H1 (cell line): ENCODE data around the gene ADAMTS1. TPM values are rescaled to one million over a fixed set of nuclear protein-coding genes. Genes with fewer than 3 reads are reported as not detected.

Source experiments
- BACH1 ChIP-seq: IDR thresholded peaks from 2 replicates; pipeline ENCODE4 v1.6.1; 2012; ENCODE audit warnings: low read length, improper control_type of control experiment
- CTCF ChIP-seq, 3 experiments: IDR thresholded peaks; 1 replicate in 2 of 3; 2 replicates in 1 of 3; pipeline versions ENCODE4 v1.5.1 to v1.6.1; 2011; ENCODE audit warnings: low read length in 3 of 3, mild to moderate bottlenecking in 3 of 3, inconsistent platforms in 2 of 3, low read depth in 1 of 3, moderate library complexity in 1 of 3; ENCODE audit not compliant: insufficient read depth in 1 of 3; ENCODE audit errors: control extremely low read depth in 1 of 3
- GTF2F1 ChIP-seq: IDR thresholded peaks from 2 replicates; pipeline ENCODE4 v1.6.1; 2012; ENCODE audit warnings: low read depth, low read length, improper control_type of control experiment, borderline replicate concordance
- JUND ChIP-seq: IDR thresholded peaks from 2 replicates; pipeline ENCODE4 v1.6.1; 2011; ENCODE audit warnings: mild to moderate bottlenecking, improper control_type of control experiment, low read length
- KDM4A ChIP-seq: IDR thresholded peaks from one replicate; pipeline ENCODE4 v1.7.1; 2012; ENCODE audit warnings: low read depth, mild to moderate bottlenecking, moderate library complexity, low read length, inconsistent platforms; ENCODE audit not compliant: severe bottlenecking
- MAFK ChIP-seq: IDR thresholded peaks from 2 replicates; pipeline ENCODE4 v1.6.1; 2012; ENCODE audit warnings: low read depth, mild to moderate bottlenecking, improper control_type of control experiment, low read length
- POLR2A ChIP-seq, 2 experiments: IDR thresholded peaks; 1 replicate in 1 of 2; 2 replicates in 1 of 2; pipeline ENCODE4 v1.6.1; 2011; ENCODE audit warnings: low read depth in 2 of 2, low read length in 2 of 2, mild to moderate bottlenecking in 2 of 2; ENCODE audit errors: control extremely low read depth in 1 of 2
- POLR2AphosphoS5 ChIP-seq: IDR thresholded peaks from 2 replicates; pipeline ENCODE4 v1.6.1; 2011; ENCODE audit warnings: low read depth, low read length
- RAD21 ChIP-seq, 2 experiments: IDR thresholded peaks in 1 of 2; conservative IDR thresholded peaks in 1 of 2; 2 replicates each; pipeline ENCODE4 v1.6.1; 2011; ENCODE audit warnings: low read depth in 2 of 2, low read length in 2 of 2, improper control_type of control experiment in 1 of 2, inconsistent platforms in 1 of 2, mild to moderate bottlenecking in 1 of 2, moderate library complexity in 1 of 2
- SIN3A ChIP-seq, 2 experiments: IDR thresholded peaks in 1 of 2; conservative IDR thresholded peaks in 1 of 2; 2 replicates each; pipeline ENCODE4 v1.6.1; 2011 to 2012; ENCODE audit warnings: low read length in 2 of 2, improper control_type of control experiment in 1 of 2, low read depth in 1 of 2, mild to moderate bottlenecking in 1 of 2
- SP1 ChIP-seq: IDR thresholded peaks from 2 replicates; pipeline ENCODE4 v1.6.1; 2011; ENCODE audit warnings: low read depth, low read length
- SUZ12 ChIP-seq: fragments of 200-600 bp; sonication (generic); IDR thresholded peaks from 2 replicates; pipeline ENCODE4 v1.6.1; 2012; ENCODE audit warnings: mild to moderate bottlenecking, inconsistent platforms, low read length, moderate library complexity, mixed read lengths
- TAF1 ChIP-seq: IDR thresholded peaks from 2 replicates; pipeline ENCODE4 v1.6.1; 2011; ENCODE audit warnings: mild to moderate bottlenecking, low read depth, low read length
- TBP ChIP-seq: IDR thresholded peaks from 2 replicates; pipeline ENCODE4 v1.6.1; 2011; ENCODE audit warnings: low read depth, low read length, improper control_type of control experiment
- YY1 ChIP-seq: IDR thresholded peaks from 2 replicates; pipeline ENCODE4 v1.6.1; 2011; ENCODE audit warnings: low read depth, mild to moderate bottlenecking, low read length
- polyA plus RNA-seq, 7 experiments: library from polyadenylated mRNA; depleted of rRNA in 3 of 7; stranded (reverse) in 5 of 7; unstranded in 2 of 7; fragments of >200 nt in 5 of 7; fragments of 200-250 nt in 2 of 7; gene quantifications; 1 replicate in 5 of 7; 2 replicates in 1 of 7; 4 replicates in 1 of 7; pipeline versions ENCODE4 v1.2.1 to v1.2.3, GENCODE V29; 2011 to 2013; ENCODE audit warnings: missing spikeins in 2 of 7, mixed read lengths in 2 of 7
- total RNA-seq: library from RNA; stranded (reverse); fragmentation: NEBNext Ultra II Directional; extraction: Animal tissue kit (Norgen Biotek cat#: 25700); gene quantifications from 2 replicates; pipeline ENCODE4 v1.2.1, GENCODE V29; 2021
- TF ChIP-seq, protein P1 (sequence below): IDR thresholded peaks from 2 replicates; pipeline ENCODE4 v1.6.1; 2012; ENCODE audit warnings: low read length, inconsistent platforms
- TF ChIP-seq, protein P2 (sequence below): IDR thresholded peaks from 2 replicates; pipeline ENCODE4 v1.6.1; 2012; ENCODE audit warnings: inconsistent platforms

ADAMTS1 gene
- total and polyA plus RNA-seq, 2 of the 8 experiments (the other 6 are each of a cell fraction or from before 2014, with no cell fraction given), result 10.7 to 22.4 TPM

GRCh38 chr21:26842974-26843932, 2.0 kb downstream of the ADAMTS1 start (continued):
- TF ChIP-seq SIN3A (conservative IDR thresholded peaks at IDR 0.05 in 1 of 2, IDR thresholded peaks at IDR 0.05 in 1 of 2; ENCODE audit: low read depth in 1 of 2, low read length in 2 of 2) (no peak), MAFK (peak; percentile 37; the same call in 1 of the 2 replicates), POLR2AphosphoS5 (peak; percentile 91), TAF1 (peak; percentile 70; the same call in 1 of the 2 replicates), CTCF (IDR thresholded peaks at IDR 0.05; ENCODE audit: control extremely low read depth in 1 of 3, insufficient read depth in 1 of 3, low read depth in 1 of 3, low read length in 3 of 3) (peak; percentile 14 to 45 (median 28); a peak in 3 of 4 replicates), KDM4A (peak; percentile 30), TBP (peak; percentile 81), JUND (peak; percentile 70), POLR2A (IDR thresholded peaks at IDR 0.05; ENCODE audit: control extremely low read depth in 1 of 2, low read depth in 2 of 2, low read length in 2 of 2) (peak; percentile 71 to 83), SUZ12 (no peak), RAD21 (IDR thresholded peaks at IDR 0.05 in 1 of 2, conservative IDR thresholded peaks at IDR 0.05 in 1 of 2; ENCODE audit: low read depth in 2 of 2, low read length in 2 of 2) (peak in 1 of 2 experiments; percentile 1; a peak in 1 of 4 replicates), BACH1 (peak; percentile 63; the same call in 1 of the 2 replicates), YY1 (peak; percentile 75; the same call in 1 of the 2 replicates), SP1 (no peak), GTF2F1 (no peak)
- TF ChIP-seq, protein P1, sequence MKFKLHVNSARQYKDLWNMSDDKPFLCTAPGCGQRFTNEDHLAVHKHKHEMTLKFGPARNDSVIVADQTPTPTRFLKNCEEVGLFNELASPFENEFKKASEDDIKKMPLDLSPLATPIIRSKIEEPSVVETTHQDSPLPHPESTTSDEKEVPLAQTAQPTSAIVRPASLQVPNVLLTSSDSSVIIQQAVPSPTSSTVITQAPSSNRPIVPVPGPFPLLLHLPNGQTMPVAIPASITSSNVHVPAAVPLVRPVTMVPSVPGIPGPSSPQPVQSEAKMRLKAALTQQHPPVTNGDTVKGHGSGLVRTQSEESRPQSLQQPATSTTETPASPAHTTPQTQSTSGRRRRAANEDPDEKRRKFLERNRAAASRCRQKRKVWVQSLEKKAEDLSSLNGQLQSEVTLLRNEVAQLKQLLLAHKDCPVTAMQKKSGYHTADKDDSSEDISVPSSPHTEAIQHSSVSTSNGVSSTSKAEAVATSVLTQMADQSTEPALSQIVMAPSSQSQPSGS, result 0 out of 2 replicates have a peak, but pooled peaks have one; percentile 41
- TF ChIP-seq, protein P2, sequence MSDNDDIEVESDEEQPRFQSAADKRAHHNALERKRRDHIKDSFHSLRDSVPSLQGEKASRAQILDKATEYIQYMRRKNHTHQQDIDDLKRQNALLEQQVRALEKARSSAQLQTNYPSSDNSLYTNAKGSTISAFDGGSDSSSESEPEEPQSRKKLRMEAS, result peak; percentile 93
